Measurements from ENCODE around the gene S1PR2. TPM values are rescaled to one million over a fixed set of nuclear protein-coding genes. Genes with fewer than 3 reads are reported as not detected.
"Not testable (repeated sequence)": the region's sequence is repeated elsewhere in the genome, so short reads cannot be mapped to it uniquely, and the experiment has no call there.

S1PR2 gene
- total RNA-seq, 1 donor from 2014 or later, result 1.8 TPM

- no peak for DNase-seq (ENCODE audit: low read depth)
Observed at GRCh38 chr19:10255358-10255757, 24.2 kb upstream of the S1PR2 start.

DNA sequence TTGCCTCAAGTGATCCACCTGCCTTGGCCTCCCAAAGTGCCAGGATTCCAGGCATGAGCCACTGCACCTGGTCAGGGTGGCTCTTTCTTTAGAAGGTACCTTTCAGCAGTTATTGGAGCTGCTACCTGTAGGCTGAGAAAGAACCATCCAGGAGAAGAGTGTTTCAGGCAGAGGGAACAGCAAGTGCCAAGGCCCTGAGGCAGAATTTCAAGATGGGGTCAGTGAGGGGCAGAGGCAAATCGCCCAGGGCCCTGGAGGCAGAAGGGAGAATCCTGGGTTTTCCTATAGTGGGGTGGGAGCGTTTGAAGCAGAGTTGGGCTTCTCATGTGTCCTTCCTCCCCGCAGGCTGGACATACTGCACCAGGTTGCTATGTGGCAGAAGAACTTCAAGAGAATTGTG, 23.1 kb upstream of the S1PR2 start:
- DNase-seq (ENCODE audit: low read depth), result no peak

- DNase-seq (ENCODE audit: low read depth), result no peak
Observed at GRCh38 chr19:10252707-10253106, 21.6 kb upstream of the S1PR2 start.

GRCh38 chr19:10251792-10252694, 20.9 kb upstream of the S1PR2 start, which contains the start of gene MRPL4:
Gene MRPL4 (plus strand): TSS chr19:10252214. CDS start chr19:10252254, 40 bp downstream.
- DNase-seq (ENCODE audit: low read depth), result peak; percentile 99

DNA sequence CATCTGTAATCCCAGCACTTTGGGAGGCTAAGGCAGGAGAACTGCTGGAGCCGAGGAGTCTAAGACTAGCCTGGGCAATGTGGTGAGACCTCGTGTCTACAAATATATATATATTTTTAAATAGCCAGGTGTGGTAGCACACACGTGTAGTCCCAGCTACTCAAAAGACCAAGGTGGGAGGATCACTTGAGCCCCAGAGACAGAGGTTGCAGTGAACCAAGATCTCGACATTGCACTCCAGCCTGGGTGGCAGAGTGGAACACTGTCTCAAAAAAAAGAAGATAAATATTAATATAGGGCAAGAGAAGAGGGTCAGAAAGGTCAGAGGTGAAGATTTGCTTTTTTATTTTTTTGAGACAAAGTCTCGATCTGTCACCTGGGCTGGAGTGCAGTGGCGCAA, 15.4 kb upstream of the S1PR2 start:
- no peak for DNase-seq (ENCODE audit: low read depth)

GRCh38 chr19:10245189-10245939, 14.2 kb upstream of the S1PR2 start:
- no peak for DNase-seq (ENCODE audit: low read depth)

- DNase-seq (ENCODE audit: low read depth), result no peak
Observed at GRCh38 chr19:10243606-10244005, 12.5 kb upstream of the S1PR2 start.

GRCh38 chr19:10241826-10242449, 10.8 kb upstream of the S1PR2 start:
- not testable (repeated sequence) for DNase-seq (ENCODE audit: low read depth)

DNA sequence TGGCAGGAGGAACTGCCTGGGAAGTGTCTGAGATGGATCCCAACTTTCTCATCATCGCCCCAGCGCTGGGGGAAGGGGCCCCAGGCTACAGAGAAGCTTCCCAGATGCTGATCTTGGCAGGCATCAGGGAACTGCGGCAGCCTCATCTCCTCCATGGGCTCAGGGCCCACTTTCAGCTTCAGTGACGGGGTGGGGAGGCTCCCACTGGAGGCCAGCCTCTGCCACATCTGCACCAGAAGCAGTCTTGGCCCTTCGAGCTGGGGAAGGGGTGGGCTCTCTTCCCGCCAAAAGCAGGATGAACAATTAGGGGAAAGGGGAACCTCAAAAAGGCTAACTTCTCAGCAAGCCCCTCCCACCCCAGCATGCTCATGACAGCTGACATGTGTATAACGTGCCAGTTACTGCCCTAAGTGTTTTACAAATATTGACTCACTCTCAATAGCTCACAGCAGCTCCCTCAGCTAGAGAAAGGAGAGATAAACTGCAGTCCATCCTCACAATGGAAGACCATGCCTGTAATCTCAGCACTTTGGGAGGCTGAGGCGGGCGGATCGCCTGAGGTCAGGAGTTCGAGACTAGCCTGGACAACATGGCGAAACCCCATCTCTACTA, 7.1 kb upstream of the S1PR2 start:
- DNase-seq (ENCODE audit: low read depth), result no peak

DNA sequence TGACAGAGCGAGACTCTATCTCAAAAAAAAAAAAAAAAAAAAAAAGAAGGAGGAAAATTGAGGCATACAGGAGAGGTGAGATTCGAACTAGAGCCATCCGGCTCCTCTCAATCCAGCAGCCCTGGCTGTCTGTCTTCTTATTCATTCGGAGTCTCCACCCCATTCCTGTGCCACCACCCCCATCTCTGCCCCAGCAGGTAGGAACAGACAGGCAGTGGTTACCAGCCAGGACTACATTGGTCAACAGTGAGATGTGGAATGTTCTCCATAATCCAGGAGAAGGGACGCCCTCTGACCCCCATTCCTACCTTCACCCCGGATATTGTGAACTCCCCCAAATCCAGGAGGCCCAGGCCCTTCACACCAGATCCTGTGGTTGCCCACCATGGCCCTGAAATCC, 6.6 kb upstream of the S1PR2 start:
- DNase-seq (ENCODE audit: low read depth), result no peak

DNA sequence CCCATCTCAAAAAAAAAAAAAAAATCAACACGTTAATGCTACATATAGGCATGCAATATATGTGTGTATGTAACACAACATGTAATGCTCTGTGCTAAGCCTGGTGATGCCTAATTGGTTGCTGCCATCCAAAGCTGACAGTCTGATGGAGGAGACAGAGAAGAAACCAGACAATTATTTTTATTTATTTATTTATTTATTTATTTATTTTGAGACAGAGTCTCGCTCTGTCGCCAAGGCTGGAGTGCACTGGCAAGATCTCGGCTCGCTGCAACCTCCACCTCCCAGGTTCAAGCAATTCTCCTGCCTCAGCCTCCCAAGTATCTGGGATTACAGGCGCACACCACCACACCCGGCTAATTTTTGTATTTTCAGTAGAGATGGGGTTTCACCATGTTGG, 4.3 kb upstream of the S1PR2 start:
- not testable (repeated sequence) for DNase-seq (ENCODE audit: low read depth)

- DNase-seq (ENCODE audit: low read depth), result no peak
Observed at GRCh38 chr19:10235003-10235402, 3.9 kb upstream of the S1PR2 start.

GRCh38 chr19:10233946-10234345, 2.8 kb upstream of the S1PR2 start:
- no peak for DNase-seq (ENCODE audit: low read depth)

- no peak for DNase-seq (ENCODE audit: low read depth)
Observed at GRCh38 chr19:10231612-10232228, 589 bp upstream of the S1PR2 start.

GRCh38 chr19:10230173-10230860, 814 bp downstream of the S1PR2 start:
- DNase-seq (ENCODE audit: low read depth), result peak; percentile 21

GRCh38 chr19:10228920-10229319, 2.2 kb downstream of the S1PR2 start:
- DNase-seq (ENCODE audit: low read depth), result no peak

- DNase-seq (ENCODE audit: low read depth), result no peak
Observed at GRCh38 chr19:10228393-10228792, 2.7 kb downstream of the S1PR2 start.

DNA sequence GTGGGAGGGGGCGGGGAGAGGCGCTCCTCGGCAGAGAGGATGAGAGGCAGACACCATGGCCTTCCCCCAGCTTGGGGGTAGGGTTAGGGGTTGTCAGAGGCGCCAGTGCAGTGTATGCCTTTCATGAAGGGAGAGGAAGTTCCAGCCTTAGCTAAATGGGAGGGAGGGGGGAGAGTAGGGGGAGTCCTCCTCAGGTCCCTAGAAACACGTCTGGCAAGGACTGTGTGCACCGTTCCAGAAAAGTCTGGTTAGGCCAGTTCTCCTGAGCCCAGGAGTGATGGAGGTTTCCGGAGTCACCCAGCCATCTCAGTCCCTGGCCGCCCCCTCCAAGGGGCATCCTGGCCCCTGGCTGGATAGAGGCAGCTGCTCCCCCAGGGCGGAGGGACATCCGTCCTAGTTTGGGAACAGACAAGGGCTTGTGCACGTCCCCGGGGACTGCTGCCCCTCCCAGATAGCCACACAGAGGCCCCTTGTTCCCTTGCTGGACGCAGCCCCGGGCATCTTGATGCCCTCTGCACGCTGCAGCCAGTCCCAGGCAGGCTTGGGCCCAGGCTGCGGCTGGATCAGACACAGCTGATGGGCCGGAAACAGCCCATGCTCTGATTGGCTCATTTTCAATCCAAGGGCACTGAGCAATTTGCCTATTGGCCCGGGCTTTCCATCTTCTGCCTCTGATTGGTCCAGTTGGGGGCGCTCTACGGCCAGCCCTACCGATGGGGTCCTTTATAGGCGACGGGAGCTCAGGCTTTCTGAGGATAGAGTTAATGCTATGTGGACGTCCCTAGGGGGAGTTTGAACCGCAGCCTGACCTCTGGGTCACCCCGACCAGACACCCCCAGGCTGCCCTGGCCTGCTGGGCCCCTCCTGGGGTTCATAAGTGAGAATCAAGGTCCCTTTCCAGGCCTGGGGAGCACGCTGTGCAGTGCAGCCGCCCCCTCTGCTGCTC, 3.8 kb downstream of the S1PR2 start:
- no peak for DNase-seq (ENCODE audit: low read depth)

- DNase-seq (ENCODE audit: low read depth), result no peak
Observed at GRCh38 chr19:10226376-10227025, 4.6 kb downstream of the S1PR2 start.

All from myocyte (in vitro differentiated cells).